HG03521 (cell line): Measurements from ENCODE around the gene LYPLAL1.

Experiments used
- ATAC-seq: cut with Tn5 transposase; IDR thresholded peaks from one replicate; pipeline ENCODE4 v1.9.1; 2021; ENCODE audit warnings: mild to moderate bottlenecking, moderate library complexity; ENCODE audit not compliant: unreplicated experiment

Gene LYPLAL1

GRCh38 chr1:219173758-219174459, at the start of gene LYPLAL1:
TSS of gene LYPLAL1 (plus strand) at chr1:219173878. CDS start at chr1:219173891, 13 bp downstream.
- peak; percentile 65 for ATAC-seq

GRCh38 chr1:219124163-219124562, 49.5 kb upstream of the LYPLAL1 start:
- no peak for ATAC-seq

GRCh38 chr1:219125342-219125741, 48.3 kb upstream of the LYPLAL1 start:
- ATAC-seq: no peak

GRCh38 chr1:219126377-219126776, 47.3 kb upstream of the LYPLAL1 start:
- ATAC-seq: no peak

- no peak for ATAC-seq
Observed at GRCh38 chr1:219128957-219129356, 44.7 kb upstream of the LYPLAL1 start.

- ATAC-seq: no peak
Observed at GRCh38 chr1:219130366-219130935, 43.2 kb upstream of the LYPLAL1 start.

GRCh38 chr1:219132939-219133338, 40.7 kb upstream of the LYPLAL1 start:
- no peak for ATAC-seq

GRCh38 chr1:219138747-219139146, 34.9 kb upstream of the LYPLAL1 start:
- ATAC-seq: no peak

- no peak for ATAC-seq
Observed at GRCh38 chr1:219140303-219140877, 33.3 kb upstream of the LYPLAL1 start.

GRCh38 chr1:219143735-219144134, 29.9 kb upstream of the LYPLAL1 start:
- no peak for ATAC-seq

- no peak for ATAC-seq
Observed at GRCh38 chr1:219144658-219145315, 28.9 kb upstream of the LYPLAL1 start.

- ATAC-seq: no peak
Observed at GRCh38 chr1:219147571-219148019, 26.1 kb upstream of the LYPLAL1 start.

GRCh38 chr1:219149009-219149577, 24.6 kb upstream of the LYPLAL1 start:
- no peak for ATAC-seq

- no peak for ATAC-seq
Observed at GRCh38 chr1:219149953-219150352, 23.7 kb upstream of the LYPLAL1 start.

GRCh38 chr1:219150913-219151312, 22.8 kb upstream of the LYPLAL1 start:
- ATAC-seq: no peak

- no peak for ATAC-seq
Observed at GRCh38 chr1:219151467-219151866, 22.2 kb upstream of the LYPLAL1 start.

- ATAC-seq: no peak
Observed at GRCh38 chr1:219152751-219153150, 20.9 kb upstream of the LYPLAL1 start.

GRCh38 chr1:219153723-219154122, 20.0 kb upstream of the LYPLAL1 start:
- ATAC-seq: no peak

GRCh38 chr1:219155135-219155534, 18.5 kb upstream of the LYPLAL1 start:
- no peak for ATAC-seq

GRCh38 chr1:219159946-219160645, 13.6 kb upstream of the LYPLAL1 start:
- ATAC-seq: peak; percentile 55

GRCh38 chr1:219160967-219161366, 12.7 kb upstream of the LYPLAL1 start:
- no peak for ATAC-seq
